SHP77 treated with DMSO at 0.1 percent for 48 hours (cell line): ENCODE results near the gene PGA3.
"Not testable (repeated sequence)": the region's sequence is repeated elsewhere in the genome, so short reads cannot be mapped to it uniquely, and the experiment has no call there.

ENCODE experiments used
- DNase-seq: peaks from one replicate; lab custom pipeline; 2025; lab: John Stamatoyannopoulos, UW

The PGA3 gene

GRCh38 chr11:61250796-61251765 lies 47.8 kb downstream of the PGA3 start:
- not testable (repeated sequence) for DNase-seq

GRCh38 chr11:61252332-61252731 lies 49.0 kb downstream of the PGA3 start:
- DNase-seq, result not testable (repeated sequence)

GRCh38 chr11:61254403-61255025 lies 51.2 kb downstream of the PGA3 start:
- no peak for DNase-seq

GRCh38 chr11:61256710-61257482 lies 53.6 kb downstream of the PGA3 start:
- no peak for DNase-seq

- no peak for DNase-seq
Observed at GRCh38 chr11:61258546-61258945, 55.2 kb downstream of the PGA3 start.

GRCh38 chr11:61259363-61259762 lies 56.0 kb downstream of the PGA3 start:
- DNase-seq, result no peak
